ENCODE results near the gene ALDH16A1.
"Not testable (repeated sequence)": the region's sequence is repeated elsewhere in the genome, so short reads cannot be mapped to it uniquely, and the experiment has no call there.

Gene ALDH16A1

DNA sequence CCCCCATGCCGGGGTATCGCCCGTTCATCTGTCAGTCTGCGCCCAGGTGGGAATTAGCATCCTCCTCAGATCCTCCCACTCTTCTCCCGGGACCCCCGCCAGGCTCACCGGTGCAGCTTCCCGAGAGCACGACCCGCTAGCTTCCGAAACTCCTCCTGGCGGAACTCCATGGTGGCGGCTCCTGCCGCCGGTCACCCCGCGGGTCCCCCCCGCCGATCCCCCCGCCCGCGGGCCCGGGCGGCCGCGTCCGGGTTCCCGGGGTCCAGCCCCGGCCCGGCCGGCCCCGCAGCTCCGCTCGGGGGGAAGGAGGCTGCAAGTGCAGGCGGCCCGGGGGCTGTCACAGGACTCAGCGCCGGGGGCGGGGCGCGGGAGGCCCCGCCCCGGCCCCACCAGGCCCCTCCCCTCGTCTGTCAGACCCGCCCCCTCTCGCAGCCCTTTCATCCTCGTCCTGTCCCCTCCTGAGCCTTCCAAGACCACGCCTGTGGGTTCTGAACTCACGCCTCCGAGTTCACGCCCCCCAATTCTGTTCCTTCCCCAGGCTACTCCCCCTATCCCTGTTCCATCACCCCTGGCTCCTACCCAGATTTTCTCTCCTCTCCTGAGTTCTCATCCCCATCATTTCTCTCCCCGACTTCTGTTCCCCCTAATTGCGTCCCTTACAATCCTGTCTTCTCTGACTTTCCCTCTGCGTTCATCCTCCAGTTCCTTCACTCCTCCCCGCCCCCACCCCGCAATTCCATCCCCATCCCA lies 11.6 kb upstream of the ALDH16A1 start, which contains the start of gene SLC17A7:
SLC17A7 (minus strand) TSS at position 318 of the 750 bp plus-strand sequence; CDS start at position 170, 148 bp downstream.
- H3K27ac Mint-ChIP-seq: peak within 1 kb of the TSS; percentile 3
- H3K9me3 Mint-ChIP-seq: no peaks in the 10 kb centered on the region
- H3K4me1 Mint-ChIP-seq: peaks cover 30 to 42% of the 10 kb centered on the region in 2 donors
- DNase-seq (no peak), ATAC-seq (replicated peaks) (no peak)
- H3K4me3 Mint-ChIP-seq: peak within 1 kb of the TSS; percentile 84 to 88
- peaks cover 5 to 7% of the 10 kb centered on the region in 2 donors for H3K36me3 Mint-ChIP-seq
- H3K27me3 Mint-ChIP-seq: peaks cover 62 to 64% of the 10 kb centered on the region in 2 donors

DNA sequence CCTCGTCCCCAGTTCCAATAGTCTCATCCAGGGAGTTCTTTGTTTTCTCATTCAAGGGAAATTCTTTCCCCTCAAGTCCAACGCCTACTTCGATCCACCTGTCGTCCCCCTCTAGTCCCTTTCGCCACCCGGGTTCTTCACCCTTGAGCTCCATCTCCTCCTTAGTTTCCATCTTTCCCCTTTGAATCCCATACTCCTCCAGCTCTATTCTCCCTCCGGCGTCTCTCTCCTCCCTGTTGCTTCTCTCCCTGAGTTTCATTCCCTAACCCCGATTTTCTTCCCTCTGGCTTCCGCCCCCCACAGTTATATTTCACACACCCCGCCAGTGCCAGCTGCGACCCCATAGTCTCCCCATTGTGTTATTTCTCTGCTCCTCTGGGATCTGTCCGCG lies 11.1 kb upstream of the ALDH16A1 start:
- DNase-seq (no peak), ATAC-seq (replicated peaks) (no peak)
- peaks cover 10 to 13% of the 10 kb centered on the region in 2 donors for H3K36me3 Mint-ChIP-seq
- H3K4me3 Mint-ChIP-seq: peak overlapping the region; percentile 84 to 88
- peaks cover 26 to 38% of the 10 kb centered on the region in 2 donors for H3K4me1 Mint-ChIP-seq
- H3K9me3 Mint-ChIP-seq: no peaks in the 10 kb centered on the region
- peak overlapping the region; percentile 3 for H3K27ac Mint-ChIP-seq
- H3K27me3 Mint-ChIP-seq: peaks cover 56 to 58% of the 10 kb centered on the region in 2 donors

DNA sequence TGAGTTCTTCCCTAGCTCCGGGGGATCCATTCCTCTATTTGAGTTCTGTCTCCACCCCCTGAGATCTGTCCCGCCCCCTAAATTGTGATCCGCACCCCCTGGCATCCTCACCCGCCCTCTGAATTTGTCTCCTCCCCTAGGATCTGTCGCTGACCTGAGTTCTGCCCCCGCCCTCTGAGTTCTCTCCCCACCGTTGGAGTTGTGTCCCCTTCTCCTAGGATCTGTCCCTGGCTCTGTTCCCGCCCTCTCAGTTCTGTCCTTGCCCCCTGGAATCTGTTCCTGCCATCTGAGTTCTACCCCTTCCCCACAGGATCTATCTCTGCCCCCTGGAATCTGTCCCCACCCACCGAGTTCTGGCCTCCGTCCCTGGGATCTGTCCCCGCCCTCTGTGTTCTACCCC lies 10.7 kb upstream of the ALDH16A1 start:
- Mint-ChIP-seq H3K9me3 (no peaks in the 10 kb centered on the region), H3K36me3 (peaks cover 12 to 16% of the 10 kb centered on the region in 2 donors), H3K4me1 (peaks cover 25 to 35% of the 10 kb centered on the region in 2 donors), H3K27me3 (peaks cover 52 to 54% of the 10 kb centered on the region in 2 donors), H3K27ac (no peak overlapping the region), H3K4me3 (peak overlapping the region; percentile 84 to 88)
- DNase-seq: no peak
- no peak for ATAC-seq (replicated peaks)

DNA sequence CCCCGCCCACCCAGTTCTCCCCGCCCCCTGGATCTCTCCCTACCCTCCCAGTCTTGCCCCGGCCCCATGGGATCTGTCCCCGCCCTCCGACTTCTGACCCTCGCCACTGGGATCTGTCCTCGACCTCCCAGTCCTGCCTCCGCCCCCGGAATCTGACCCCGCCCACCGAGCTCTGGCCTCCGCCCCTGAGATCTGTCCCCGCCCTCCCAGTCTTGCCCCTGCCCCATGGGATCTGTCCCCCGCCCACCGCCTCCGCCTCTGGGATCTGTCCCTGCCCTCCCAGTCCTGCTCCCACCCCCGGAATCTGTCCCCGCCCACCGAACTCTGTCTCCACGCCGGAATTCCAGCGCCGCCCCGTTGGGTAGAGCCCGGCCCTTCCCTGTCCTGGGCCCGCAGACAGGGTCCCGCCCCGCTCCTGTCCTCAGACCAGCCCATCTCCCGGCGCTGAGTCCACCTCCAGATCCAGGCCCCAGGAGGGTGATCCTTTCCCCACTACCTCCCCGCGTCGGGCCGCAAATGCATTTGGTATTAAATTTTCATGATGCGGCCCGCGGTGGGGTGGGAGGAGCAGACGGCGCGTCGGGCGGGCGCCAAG lies 10.2 kb upstream of the ALDH16A1 start:
- Mint-ChIP-seq H3K27ac (peak overlapping the region; percentile 92), H3K27me3 (peaks cover 47 to 49% of the 10 kb centered on the region in 2 donors), H3K4me1 (peaks cover 24 to 38% of the 10 kb centered on the region in 2 donors), H3K9me3 (no peaks in the 10 kb centered on the region), H3K4me3 (peak overlapping the region; percentile 84 to 88), H3K36me3 (peaks cover 18 to 21% of the 10 kb centered on the region in 2 donors)
- ATAC-seq (replicated peaks): peak; percentile 44 to 45
- peak; percentile 58 for DNase-seq

DNA sequence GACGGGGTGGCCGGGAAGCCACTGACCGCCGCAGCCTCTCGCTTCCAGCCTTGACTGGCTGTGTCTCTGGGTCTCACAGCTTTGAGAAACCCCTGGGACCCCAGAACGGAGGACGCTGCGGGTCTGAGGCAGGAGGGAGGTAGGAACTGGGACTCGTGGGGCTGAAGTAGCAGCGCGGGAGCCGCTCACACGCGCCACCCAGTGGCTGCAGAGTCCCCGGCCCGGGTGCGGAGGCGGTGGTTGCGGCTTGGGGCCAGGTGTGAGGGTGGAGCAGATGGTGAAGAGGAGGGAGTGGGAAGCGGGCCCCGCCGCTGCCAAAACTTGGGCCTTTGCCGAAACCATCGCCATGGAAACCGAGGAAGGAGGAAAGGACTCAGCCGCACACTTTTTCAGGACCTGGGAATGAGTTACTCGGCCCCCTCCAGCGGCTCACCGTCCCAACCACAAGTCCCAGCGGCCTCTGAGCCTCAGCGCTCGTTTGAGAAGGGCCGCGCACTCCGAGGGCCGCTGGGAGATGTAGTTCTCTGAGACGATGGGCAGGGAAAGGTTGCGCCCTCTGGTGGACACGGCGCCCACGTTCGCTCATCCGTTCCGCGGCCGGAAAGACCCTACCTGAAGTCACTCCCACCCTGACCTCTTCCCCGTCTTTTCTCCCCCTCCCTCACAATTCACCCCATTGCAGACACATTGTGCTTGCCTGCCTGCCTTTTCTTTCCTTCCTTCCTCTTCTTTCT lies 9.5 kb upstream of the ALDH16A1 start:
- peaks cover 28 to 45% of the 10 kb centered on the region in 2 donors for H3K4me1 Mint-ChIP-seq
- DNase-seq: peak; percentile 90
- peaks cover 40 to 42% of the 10 kb centered on the region in 2 donors for H3K27me3 Mint-ChIP-seq
- peak; percentile 92 to 93 for ATAC-seq (replicated peaks)
- peaks cover 23 to 28% of the 10 kb centered on the region in 2 donors for H3K36me3 Mint-ChIP-seq
- no peaks in the 10 kb centered on the region for H3K9me3 Mint-ChIP-seq
- peak overlapping the region; percentile 84 to 88 for H3K4me3 Mint-ChIP-seq
- H3K27ac Mint-ChIP-seq: peak overlapping the region; percentile 92

DNA sequence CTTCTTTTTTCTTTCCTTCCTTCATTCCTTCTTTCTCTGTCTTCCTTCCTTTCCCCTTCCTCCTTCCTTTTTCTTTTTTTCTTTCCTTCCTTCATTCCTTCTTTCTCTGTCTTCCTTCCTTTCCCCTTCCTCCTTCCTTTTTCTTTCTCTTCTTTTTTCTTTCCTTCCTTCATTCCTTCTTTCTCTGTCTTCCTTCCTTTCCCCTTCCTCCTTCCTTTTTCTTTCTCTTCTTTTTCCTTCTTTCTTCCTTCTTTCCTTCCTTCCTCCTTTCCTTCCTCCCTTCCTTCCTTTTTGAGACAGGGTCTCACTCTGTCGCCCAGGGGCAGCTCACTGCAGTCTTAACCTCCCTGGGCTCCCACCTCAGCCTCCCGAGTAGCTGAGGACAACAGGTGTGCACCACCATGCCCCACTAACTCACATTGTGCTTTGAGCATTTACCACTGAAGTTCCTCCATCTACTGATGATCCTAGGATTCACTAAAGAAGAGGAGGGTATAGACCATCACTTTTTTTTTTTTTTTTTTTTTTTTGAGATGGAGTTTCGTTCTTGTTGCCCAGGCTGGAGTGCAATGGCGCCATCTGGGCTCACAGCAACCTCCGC lies 8.8 kb upstream of the ALDH16A1 start:
- Mint-ChIP-seq H3K4me1 (peaks cover 31 to 51% of the 10 kb centered on the region in 2 donors), H3K4me3 (peak overlapping the region; percentile 84 to 88), H3K36me3 (peaks cover 29 to 34% of the 10 kb centered on the region in 2 donors), H3K27me3 (peaks cover 34 to 35% of the 10 kb centered on the region in 2 donors), H3K27ac (peak overlapping the region; percentile 65)
- not testable (repeated sequence) for H3K9me3 Mint-ChIP-seq; ATAC-seq (replicated peaks); DNase-seq

DNA sequence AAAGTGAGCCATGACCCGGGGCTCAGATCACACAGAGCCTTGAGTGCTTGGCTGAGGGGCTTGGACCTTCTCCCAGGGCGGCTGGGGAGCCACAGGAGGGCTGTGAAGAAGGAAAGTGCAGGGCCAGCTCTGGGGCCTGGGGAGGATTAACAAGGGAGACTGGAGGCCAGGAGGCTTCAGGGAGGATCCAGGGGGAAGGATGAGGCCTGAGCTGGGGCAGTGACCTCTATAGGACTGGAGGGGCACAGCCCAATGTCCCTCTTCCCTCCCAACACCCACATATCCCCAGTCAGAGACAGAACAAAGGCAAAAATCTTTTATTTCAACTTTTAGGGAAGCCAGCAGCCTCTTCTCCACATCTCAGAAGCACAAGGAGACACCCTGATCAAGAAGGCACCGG lies 7.0 kb upstream of the ALDH16A1 start:
- DNase-seq (no peak), ATAC-seq (replicated peaks) (no peak)
- H3K4me3 Mint-ChIP-seq: no peak overlapping the region
- peaks cover 16 to 17% of the 10 kb centered on the region in 2 donors for H3K27me3 Mint-ChIP-seq
- no peak overlapping the region for H3K27ac Mint-ChIP-seq
- peaks cover 37 to 62% of the 10 kb centered on the region in 2 donors for H3K4me1 Mint-ChIP-seq
- peaks cover 37 to 49% of the 10 kb centered on the region in 2 donors for H3K36me3 Mint-ChIP-seq
- no peaks in the 10 kb centered on the region for H3K9me3 Mint-ChIP-seq

DNA sequence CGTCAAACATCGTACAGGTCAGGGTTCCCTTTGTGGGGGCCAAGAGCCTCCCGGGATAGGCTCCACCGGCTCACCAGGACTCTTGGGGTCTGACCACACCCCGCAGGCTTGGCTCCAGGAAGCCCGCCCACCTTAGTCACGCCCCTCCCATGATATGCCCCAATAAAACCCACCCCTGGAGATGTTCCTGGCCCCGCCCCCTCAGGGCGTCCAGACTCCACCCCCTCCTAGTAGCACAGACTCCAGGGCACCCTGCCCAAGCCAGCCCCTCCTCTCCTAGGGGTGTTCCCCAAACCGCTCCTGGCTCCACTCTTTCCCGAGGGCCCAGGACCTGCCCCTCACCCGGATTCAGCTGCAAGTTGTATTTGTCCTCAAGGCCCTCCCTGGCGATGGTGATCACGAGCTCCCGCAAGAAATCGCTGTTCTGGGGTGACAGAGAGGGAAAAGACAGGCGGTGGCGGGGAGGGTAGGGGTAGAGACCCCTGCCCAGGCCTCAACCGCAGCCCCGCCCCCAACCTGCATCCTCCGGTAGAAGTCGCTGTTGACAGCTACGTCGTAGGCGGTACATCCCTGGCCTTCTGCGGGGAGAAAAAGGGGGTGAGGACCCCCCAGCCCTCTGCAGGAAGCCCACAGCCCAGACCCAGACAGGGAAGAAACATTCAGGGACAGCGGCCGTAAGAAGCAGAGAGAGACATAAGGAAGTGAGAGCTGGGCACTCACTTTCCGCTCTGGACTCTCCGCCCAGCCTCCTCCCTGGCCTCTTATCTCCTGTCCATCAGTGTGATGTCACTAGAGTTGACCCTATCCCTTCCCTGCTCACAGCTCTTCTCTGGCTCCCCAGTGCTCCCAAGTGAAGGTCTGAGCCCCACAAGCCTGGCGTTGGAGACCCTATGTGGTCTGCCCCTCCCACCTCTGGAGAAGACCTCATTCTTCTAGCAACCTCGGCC lies 5.3 kb upstream of the ALDH16A1 start:
- peaks cover 32 to 62% of the 10 kb centered on the region in 2 donors for H3K4me1 Mint-ChIP-seq
- peaks cover 36 to 55% of the 10 kb centered on the region in 2 donors for H3K36me3 Mint-ChIP-seq
- no peak for DNase-seq
- H3K9me3 Mint-ChIP-seq: no peaks in the 10 kb centered on the region
- peak overlapping the region; percentile 37 for H3K27ac Mint-ChIP-seq
- H3K4me3 Mint-ChIP-seq: no peak overlapping the region
- no peak for ATAC-seq (replicated peaks)
- peaks cover 2% of the 10 kb centered on the region in 2 donors for H3K27me3 Mint-ChIP-seq

DNA sequence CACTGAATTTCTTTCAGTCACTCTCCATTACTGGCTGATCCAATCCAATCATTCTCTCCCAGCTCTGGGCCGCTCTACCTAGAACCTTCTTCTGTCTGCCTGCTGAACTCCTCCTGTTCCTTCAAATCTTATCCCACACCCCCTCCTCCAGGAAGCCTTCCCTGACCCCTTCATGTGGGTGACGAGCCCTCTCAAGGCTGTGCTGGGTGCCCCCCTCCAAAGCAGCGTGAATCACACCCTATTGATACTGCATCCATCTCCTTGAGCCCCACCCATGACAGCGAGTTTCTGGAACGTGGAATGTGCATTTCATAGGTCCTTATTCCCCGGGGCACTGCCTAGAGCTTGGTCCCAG lies 4.6 kb upstream of the ALDH16A1 start:
- peaks cover 38 to 58% of the 10 kb centered on the region in 2 donors for H3K36me3 Mint-ChIP-seq
- peaks cover 35 to 63% of the 10 kb centered on the region in 2 donors for H3K4me1 Mint-ChIP-seq
- peak overlapping the region; percentile 3 for H3K27ac Mint-ChIP-seq
- no peaks in the 10 kb centered on the region for H3K27me3 Mint-ChIP-seq
- no peak for ATAC-seq (replicated peaks)
- H3K9me3 Mint-ChIP-seq: no peaks in the 10 kb centered on the region
- DNase-seq: no peak
- peak overlapping the region in 1 of 2 donors; percentile 27 for H3K4me3 Mint-ChIP-seq

DNA sequence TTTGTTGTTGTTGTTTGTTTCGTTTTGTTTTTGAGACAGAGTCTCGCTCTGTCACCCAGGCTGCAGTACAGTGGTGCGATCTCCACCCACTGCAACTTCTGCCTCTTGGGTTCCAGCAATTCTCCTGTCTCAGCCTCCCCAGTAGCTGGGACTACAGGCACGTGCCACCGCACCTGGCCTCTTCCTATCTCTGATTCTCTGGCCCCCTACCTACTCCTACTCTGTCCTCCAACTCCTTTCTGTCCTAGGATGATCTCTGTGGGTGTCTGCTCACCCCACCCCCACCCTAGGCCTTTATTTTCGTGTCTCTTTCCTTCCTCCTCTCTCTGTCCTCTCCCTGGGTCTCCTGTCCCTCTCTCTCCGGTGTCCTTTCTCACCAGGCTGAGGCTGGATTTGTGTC lies 2.6 kb upstream of the ALDH16A1 start:
- Mint-ChIP-seq H3K9me3 (no peaks in the 10 kb centered on the region), H3K27ac (no peak overlapping the region), H3K4me1 (peaks cover 31 to 64% of the 10 kb centered on the region in 2 donors), H3K4me3 (peak overlapping the region; percentile 90 to 100), H3K36me3 (peaks cover 39 to 58% of the 10 kb centered on the region in 2 donors), H3K27me3 (no peaks in the 10 kb centered on the region)
- no peak for ATAC-seq (replicated peaks)
- DNase-seq: no peak

DNA sequence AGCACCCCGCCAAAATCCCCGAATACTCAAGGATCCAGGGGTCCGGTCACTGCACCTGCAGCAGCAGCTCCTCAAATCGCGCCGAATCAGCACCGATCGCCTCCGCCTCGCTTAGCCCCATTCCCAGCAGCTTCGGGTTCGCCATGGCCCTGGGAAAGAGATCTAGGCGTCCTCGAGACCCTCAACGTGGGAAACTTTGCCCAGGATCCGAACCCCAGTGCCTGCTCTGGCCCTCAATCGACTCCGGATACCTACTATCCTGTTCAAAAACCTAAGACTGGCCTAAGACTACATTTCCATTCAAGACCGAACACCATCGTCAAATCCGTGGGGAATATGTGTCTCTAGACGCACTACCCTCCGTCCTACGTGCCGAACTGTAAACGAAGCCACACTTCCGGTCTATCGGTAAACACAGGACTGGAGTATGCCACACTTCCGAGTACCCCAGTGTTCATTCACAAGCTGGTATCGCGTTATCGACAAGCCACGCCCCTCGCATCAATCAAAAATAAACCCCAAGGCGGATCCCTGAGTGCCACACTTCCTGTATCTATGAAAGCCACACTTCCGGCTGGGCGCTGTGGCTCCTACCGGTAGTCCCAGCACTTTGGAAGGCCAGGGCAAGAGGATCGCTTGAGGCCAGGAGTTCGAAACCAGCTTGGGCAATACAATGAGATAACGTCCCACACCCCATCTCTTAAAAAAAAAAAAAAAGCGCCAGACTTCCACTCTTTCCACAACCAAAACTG lies 1.4 kb upstream of the ALDH16A1 start, which contains the start of gene PIH1D1:
PIH1D1 (minus strand) TSS at position 385 of the 752 bp plus-strand sequence; CDS start at position 145, 240 bp downstream.
- Mint-ChIP-seq H3K36me3 (peaks cover 43 to 56% of the 10 kb centered on the region in 2 donors), H3K27ac (peak within 1 kb of the TSS; percentile 100), H3K9me3 (no peaks in the 10 kb centered on the region), H3K27me3 (no peaks in the 10 kb centered on the region), H3K4me1 (peaks cover 32 to 71% of the 10 kb centered on the region in 2 donors), H3K4me3 (peak within 1 kb of the TSS; percentile 90 to 100)
- ATAC-seq (replicated peaks): peak; percentile 77 to 78
- peak; percentile 95 for DNase-seq

DNA sequence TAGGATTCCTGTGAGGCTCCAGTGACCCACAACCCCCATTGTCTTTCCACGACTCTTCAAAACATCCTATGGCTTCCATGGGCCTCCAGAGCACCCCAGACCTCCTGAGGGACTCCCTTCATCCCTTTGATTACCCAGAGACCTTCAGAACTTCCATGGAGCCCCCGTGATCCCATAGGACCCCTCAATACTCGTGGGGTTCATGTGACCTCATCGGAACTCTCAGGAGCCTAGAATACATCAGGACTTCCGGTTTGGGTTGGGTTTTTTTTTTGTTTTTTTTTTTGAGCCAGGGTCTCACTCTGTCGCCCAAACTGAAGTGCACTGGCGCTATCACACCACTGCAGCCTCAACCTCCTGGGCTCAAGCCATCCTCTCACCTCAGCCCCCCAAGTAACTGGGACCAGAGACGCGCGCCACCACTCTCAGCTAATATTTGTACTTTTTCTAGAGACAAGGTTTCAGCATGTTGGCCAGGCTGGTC lies 774 bp downstream of the ALDH16A1 start:
- peaks cover 26 to 65% of the 10 kb centered on the region in 2 donors for H3K4me1 Mint-ChIP-seq
- H3K9me3 Mint-ChIP-seq: no peaks in the 10 kb centered on the region
- DNase-seq: peak; percentile 32
- H3K4me3 Mint-ChIP-seq: peak overlapping the region; percentile 90 to 100
- peaks cover 33 to 46% of the 10 kb centered on the region in 2 donors for H3K36me3 Mint-ChIP-seq
- ATAC-seq (replicated peaks): peak; percentile 5 to 10
- no peaks in the 10 kb centered on the region for H3K27me3 Mint-ChIP-seq
- H3K27ac Mint-ChIP-seq: peak overlapping the region; percentile 100
